SK-N-SH (cell line): ENCODE results near the gene STARD3.

ENCODE experiments used
- CTCF ChIP-seq: fragments of 200-600 bp; sonication (generic); IDR thresholded peaks from 2 replicates; pipeline ENCODE4 v1.6.1; 2017; ENCODE audit warnings: antibody characterized with exemption, mild to moderate bottlenecking, moderate library complexity
- RAD21 ChIP-seq: IDR thresholded peaks from 2 replicates; pipeline ENCODE4 v1.6.1; 2012; ENCODE audit warnings: mild to moderate bottlenecking, low read length
- REST ChIP-seq: IDR thresholded peaks from 2 replicates; pipeline ENCODE4 v1.6.1; 2012; ENCODE audit warnings: mild to moderate bottlenecking, low read depth, low read length, moderate library complexity

GRCh38 chr17:39709319-39709997 lies 72.5 kb downstream of the STARD3 start:
- TF ChIP-seq CTCF: no peak
- TF ChIP-seq REST: no peak
- no peak for TF ChIP-seq RAD21
